HG02763 (cell line): ENCODE measurements around the gene ARVCF.

Experiments
- ATAC-seq: cut with Tn5 transposase; IDR thresholded peaks from one replicate; pipeline ENCODE4 v1.9.1; 2021; ENCODE audit warnings: mild to moderate bottlenecking, moderate library complexity; ENCODE audit not compliant: unreplicated experiment

Gene ARVCF

DNA sequence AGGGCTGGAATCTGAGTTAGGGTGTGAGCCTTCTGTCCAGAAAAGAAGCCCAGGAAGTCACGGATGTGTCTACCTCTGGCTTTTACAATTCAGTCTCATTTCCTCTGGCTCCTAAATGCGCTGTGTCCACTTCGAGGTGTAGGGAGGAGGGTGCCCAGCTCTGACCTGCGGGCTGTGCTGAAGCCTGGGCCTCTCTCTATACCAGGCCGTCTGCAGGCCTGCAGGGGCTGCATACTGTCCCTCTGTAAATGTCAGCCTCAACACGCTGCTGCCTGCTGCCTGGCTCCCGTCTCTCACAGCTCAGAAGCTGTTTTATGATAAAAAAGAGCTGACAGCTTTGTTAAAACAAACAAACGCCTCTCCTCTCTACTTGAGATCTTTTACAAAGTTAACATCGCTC, 14.5 kb downstream of the ARVCF start:
- no peak for ATAC-seq

- no peak for ATAC-seq
These were observed 15.5 kb downstream of the ARVCF start for GRCh38 chr22:20001082-20001638.

DNA sequence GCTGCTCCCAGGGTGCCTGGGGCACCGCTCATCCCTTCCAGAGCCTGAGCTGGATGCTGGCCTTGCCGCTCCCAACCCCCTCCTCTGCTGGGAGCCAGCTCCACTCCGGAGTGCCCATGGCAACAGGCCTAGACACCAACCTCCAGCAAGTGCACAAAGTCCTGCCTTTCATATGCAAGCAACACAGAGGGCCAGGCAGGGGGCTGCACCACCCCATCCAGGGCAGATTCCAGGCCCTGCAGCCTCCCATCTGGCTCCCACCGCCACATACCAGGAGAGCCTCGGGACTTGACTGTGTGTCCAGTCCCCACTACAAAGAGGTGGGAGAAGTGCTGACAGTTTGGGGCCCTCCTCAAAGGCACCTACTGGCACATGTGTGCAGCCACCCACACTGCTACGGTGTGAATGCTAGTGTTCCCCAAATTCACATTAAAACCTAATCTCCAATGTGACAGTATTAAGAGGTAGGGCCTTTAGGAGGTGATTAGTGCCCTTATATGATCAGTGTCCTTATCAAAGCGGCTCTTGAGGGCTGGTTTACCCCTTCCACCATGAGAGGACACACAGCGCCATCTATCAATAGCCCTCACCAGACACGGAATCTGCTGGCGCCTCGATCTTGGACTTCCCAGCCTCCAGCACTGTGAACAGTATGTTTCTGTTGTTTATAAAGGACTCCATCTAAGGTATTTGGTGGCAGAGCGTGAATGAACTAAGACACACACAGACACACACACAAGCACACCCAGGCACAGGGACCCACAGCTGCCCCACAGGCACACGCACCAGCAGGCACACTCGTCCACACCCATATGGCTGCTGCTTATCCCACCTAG, 16.2 kb downstream of the ARVCF start:
- ATAC-seq, result no peak

DNA sequence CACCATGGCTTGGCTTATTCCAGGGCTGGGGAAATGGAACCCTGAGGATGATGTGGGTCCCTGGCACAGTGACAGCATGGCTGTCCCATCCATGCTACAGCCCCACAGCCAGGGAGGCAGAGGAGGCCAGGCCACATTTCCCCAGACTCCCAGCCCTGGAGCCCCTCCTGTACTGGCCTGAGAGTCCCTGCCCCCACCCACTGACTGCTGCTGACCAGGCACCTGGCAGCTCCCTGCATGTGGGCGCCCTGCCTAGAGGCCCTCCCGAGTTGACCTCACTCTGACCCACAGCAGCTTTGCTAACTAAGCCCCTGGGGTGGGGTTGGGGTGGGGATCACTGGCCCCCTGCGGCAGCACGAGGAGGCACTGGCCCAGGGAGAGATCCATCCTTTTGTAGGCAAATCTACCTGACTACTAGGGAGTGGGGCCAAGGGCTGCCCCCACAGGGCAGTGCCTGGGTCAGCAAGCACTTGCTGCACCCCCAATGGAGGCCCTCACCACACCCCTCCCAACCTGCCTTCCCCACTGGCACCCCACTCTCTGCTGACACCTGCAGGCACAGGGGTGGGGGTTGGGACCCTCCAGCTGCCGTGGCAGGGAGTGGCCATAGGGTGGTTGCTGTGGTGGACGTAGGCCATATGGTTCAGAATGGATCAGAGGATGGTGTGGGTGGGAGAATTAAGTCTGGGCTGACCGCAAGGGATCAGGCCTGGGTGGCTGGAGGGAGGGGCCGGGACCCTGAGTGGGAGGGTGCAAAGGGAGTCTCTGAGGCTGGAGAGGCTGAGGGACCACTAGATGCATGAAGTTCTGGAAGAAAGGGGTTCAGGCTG, 17.4 kb downstream of the ARVCF start:
- ATAC-seq, result no peak

GRCh38 chr22:19998232-19998951, 18.2 kb downstream of the ARVCF start:
- no peak for ATAC-seq

DNA sequence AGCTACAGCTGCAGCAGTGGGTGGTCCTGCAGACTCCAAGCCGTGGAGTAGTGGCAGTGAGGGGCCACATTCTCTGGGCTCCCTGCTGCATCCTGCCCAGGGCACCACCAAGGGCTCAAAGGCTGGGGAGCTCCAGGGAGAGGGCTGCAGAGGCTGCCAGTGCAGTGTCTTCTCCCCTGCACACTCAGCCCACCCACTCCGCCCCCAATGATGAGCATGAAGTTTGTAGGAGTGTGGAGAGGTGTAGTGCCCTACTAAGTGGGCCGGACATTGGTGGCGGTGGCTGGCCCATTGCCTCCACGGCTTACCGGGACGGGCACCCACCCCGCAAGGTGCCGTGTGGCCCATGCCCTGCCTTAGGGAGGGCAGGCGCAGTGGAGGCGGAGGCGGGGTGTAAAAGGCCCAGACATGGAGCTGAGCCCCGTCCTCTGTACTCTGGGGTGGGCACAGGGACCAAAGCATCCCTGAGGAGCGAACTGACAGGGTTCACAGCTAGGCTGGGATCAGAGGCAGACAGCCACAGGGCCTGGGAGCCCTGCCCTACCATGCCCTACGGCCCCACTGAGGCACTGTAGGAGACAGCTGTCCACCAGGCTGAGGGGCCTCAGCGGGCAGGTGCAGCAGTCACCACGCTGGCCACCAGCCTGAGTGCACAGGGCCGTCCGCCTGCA, 18.9 kb downstream of the ARVCF start:
- no peak for ATAC-seq

GRCh38 chr22:19996694-19997384, 19.8 kb downstream of the ARVCF start:
- ATAC-seq, result no peak

DNA sequence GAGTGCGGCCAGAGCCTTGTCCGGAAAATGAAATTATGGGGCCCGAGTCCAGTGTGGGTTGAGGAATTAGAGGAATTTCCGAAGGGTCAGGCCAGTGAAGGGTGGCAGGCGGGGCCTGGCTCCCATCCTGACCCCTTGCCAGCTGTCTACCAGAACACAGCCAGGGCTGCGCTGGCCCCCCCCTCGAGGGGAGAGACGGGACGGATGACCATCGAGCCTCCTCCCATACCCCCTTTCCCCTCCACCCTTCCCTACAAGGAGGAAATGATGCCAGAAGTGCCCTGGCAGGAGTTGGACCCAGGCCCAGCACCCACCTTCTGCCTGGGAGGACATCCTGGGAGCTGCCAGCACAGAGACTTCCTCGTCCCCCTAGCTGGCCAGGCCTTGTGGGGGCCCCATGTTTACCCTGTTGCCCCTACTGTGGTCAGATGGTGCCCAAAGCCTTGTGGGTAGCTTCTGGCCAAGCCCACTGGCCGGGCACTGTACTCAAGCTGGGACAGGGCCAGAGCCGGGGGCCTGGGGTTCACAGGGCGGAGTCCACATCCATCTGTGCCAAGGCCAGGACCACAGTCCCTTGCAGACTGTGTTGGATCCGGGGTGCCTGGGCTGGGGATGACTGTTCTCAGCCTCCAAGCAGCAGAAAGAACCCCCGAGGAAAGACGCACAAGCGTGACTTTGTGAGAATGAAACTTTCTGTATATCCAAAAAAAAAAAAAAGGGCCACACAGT, 20.8 kb downstream of the ARVCF start:
- ATAC-seq, result no peak

DNA sequence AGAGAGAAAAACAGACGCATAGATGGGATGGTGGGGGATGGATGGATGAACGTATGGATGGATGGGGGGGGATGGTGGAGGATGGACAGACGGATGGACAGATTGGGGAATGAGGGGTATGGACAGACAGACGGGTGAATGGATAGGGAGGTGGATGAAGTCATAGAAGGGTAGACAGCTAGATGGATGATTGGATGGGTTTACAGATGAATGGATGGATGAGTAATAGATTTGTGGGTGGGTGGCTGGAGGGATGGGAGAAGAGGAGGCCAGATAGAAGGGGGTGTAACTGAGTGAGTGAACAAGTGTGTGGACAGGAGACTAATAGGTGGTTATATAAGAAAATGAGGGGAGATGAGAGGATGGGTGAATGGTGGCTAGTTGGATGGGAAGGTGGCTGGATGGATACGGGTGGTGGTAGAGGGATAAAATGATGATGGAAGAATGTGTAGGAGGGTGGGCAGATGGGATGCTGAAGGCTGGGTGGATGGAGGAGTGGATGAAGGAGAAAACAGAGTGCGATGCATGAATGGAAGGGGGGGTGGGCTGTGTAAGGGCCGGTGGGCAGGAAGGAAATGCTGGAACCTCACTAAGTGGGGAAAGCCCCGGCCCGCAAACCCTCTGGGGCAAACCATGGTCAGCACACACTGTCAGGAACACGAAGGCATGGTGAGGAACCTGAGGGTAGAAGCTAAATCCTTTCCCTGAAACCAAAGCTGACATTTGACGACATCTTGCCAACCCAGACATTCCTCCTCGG, 21.6 kb downstream of the ARVCF start:
- no peak for ATAC-seq

DNA sequence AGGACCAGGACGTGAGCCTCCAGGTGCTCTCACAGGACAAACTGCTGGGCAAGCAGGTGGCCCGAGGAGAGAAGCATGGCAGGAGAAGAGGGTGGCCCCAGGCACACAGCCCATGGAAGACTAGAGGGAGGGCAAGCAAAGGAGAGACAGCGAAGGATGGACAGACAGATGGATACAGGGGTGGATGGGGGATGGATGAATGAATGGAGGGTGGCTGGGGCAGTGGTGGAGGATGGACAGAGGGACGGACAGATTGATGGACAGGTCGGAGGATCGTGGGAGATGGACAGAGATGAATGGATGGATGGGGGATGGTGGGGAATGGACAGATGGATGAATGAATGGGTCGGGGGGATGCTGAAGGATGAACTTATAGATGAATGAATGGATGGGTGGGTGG, 22.7 kb downstream of the ARVCF start:
- no peak for ATAC-seq

DNA sequence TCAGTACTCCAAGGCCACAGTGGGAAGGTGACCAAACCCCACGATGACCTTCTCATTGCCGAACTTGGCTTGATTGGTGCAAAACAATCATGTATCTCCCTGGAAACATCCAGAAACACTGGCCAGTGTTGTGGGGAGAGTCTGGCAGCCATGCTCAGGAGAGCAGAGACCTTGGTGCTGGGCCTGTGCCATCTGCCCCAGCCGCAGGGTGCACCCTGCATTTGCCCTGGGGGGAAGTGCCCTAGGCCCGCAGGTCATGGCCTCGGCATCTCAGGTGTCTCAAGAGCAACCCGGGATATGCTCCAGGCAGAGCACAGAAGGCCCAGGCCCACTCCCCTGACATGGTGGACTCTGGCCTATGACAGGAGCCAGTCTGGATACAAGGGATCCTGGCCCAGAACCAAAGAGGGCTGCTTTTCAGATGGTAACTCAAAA, 23.7 kb downstream of the ARVCF start:
- no peak for ATAC-seq

- ATAC-seq, result no peak
These were observed 24.1 kb downstream of the ARVCF start for GRCh38 chr22:19992481-19992911.

DNA sequence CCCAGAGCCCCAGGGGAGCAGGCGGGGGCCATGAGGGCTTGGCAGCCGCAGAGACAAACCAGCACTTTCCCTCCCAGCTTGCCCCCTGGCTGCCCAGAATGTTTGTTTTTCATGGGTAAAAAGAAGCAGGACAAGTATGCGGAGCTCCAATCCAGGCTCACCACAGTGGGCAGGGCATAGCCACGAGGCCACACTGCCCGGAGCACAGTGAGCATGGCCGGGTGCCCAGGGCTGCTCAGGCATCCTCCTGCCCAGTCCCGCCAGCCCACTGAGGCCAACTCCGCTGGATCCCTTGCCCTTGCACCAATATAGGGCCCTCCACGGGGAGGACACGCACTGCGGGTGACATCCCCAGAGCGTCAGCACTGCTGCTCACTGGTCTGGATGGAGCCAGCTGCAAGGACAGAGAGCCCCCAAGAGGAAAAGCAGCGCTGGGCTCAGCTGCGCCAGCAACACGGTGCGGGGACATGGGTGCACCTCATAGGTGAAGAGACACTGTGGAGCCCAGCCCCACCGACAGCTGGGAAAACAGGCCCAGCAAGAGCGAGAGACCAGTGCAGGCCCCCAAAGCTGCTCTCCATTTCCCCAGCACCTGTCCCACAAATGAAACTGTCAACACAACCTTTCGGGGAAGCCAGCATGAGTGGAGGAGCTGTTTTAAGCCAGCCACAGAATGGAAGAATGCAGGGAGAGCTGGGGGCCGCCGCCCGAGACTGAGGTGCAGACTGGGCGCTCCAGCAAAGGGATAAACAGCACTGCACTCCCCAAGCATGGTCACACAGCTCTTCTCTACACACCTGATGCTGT, 24.8 kb downstream of the ARVCF start:
- no peak for ATAC-seq

GRCh38 chr22:19991395-19991644, 25.3 kb downstream of the ARVCF start:
- ATAC-seq, result no peak

DNA sequence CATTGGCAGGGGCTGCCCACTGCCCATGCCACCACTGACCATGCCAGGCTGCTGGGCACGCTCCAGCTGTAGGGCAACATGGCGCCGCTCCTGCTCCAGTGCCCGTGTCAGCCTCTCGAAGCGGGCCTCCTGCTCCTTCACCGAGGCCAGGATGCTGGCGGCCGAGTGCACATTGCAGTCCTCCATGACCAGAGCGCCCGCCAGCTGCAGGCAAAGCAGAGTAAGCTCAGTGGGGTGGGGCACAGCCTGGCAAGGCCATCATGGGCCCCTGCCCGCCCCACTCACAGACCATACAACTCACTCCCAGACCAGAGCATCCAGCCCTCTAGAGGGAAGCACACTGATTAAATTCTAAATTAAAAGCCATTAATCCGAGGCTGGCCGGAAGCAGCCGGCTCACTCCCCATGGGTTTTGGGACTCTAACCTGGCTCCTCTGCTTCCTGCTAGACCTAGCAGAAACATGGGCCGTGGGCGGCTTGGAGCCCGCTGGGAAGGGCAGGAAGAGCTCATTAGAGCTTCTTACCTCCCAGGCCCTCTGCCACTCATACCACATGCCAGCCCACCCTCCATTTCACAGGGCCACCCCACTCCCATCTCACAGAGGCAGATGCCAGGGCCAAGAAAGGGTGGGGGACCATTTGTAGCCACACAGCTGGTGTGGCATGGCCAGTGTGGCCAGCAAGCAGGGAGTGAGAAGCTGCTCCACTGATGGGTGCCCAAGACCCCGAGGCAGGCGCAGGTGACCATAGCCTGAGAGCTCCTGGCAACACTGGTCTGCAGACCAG, 25.8 kb downstream of the ARVCF start:
- ATAC-seq, result no peak

GRCh38 chr22:19990188-19990587, 26.4 kb downstream of the ARVCF start:
- ATAC-seq, result no peak

DNA sequence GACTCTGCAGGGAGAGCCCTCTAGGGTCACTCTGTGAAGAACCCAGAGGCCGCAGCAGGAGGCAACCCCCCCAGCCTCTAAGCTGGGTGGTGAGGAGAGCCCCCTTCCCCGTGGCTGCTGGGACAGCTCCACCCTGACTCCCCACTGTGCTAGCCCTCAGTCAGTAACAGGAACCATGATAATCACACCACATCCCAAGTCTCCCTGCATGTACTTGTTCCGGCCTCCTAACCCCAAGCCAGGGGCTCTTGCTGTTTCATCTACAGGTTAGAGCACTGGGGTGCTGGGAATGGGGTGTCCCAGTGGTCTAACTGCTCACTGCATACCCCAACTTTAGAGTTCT, 26.9 kb downstream of the ARVCF start:
- no peak for ATAC-seq
